Activated CD4-positive, alpha-beta T cell treated with anti-CD3 and anti-CD28 coated beads for 36 hours (primary cell): Measurements from ENCODE around the gene SLC29A4. TPM values are rescaled to one million over a fixed set of nuclear protein-coding genes. Genes with fewer than 3 reads are reported as not detected.
"Not testable (repeated sequence)": the region's sequence is repeated elsewhere in the genome, so short reads cannot be mapped to it uniquely, and the experiment has no call there.

Experiments used
- ATAC-seq: fragments of 200-7000 bp; cut with Tn5 transposase; one replicate; pipeline ENCODE4 v1.10.0; 2021; ENCODE audit warnings: mild to moderate bottlenecking, moderate library complexity
- CTCF ChIA-PET: fragments of 350-600 bp; sonication (Branson Sonifier 250); formaldehyde crosslinking; loops from one replicate; lab custom pipeline; 2021; ENCODE audit warnings: antibody characterized with exemption; lab: Charles Lee
- POLR2A ChIA-PET: fragments of 350-600 bp; sonication (Branson Sonifier 250); formaldehyde crosslinking; loops from one replicate; lab custom pipeline; 2021; ENCODE audit warnings: antibody characterized with exemption, inconsistent platforms; lab: Charles Lee
- DNase-seq: peaks from one replicate; pipeline ENCODE4 v3.0.0-alpha.2; 2020
- H3K27ac Mint-ChIP-seq: one replicate; pipeline ENCODE4 v1.8.0; 2021; ENCODE audit warnings: mixed read lengths
- H3K27me3 Mint-ChIP-seq: one replicate; pipeline ENCODE4 v1.8.0; 2021; ENCODE audit warnings: mixed read lengths
- H3K36me3 Mint-ChIP-seq: one replicate; pipeline ENCODE4 v1.8.0; 2021; ENCODE audit warnings: low read depth, mixed read lengths
- H3K4me1 Mint-ChIP-seq: one replicate; pipeline ENCODE4 v1.8.0; 2021; ENCODE audit warnings: mixed read lengths
- H3K4me3 Mint-ChIP-seq: one replicate; pipeline ENCODE4 v1.8.0; 2021; ENCODE audit warnings: mild to moderate bottlenecking, moderate library complexity, mixed read lengths
- H3K9me3 Mint-ChIP-seq: one replicate; pipeline ENCODE4 v1.8.0; 2021; ENCODE audit warnings: low read depth, mixed read lengths
- intact Hi-C, 2 experiments: fragments of 100-400 bp; cut with DNase I in 1 of 2; cut with micrococcal nuclease in 1 of 2; formaldehyde crosslinking; loops; one replicate each; pipeline versions ENCODE4 v1.14.2 to v1.15.1; 2022 to 2024; cut with DNase I, micrococcal nuclease
- total RNA-seq, 2 experiments: library from RNA; stranded (reverse); gene quantifications; one replicate each; pipeline ENCODE4 v1.2.3, GENCODE V29; 2021

The SLC29A4 gene
- total RNA-seq, 2 experiments from 2014 or later = 1.0 to 1.7 TPM

- H3K4me3 Mint-ChIP-seq, H3K36me3 Mint-ChIP-seq, H3K27me3 Mint-ChIP-seq, DNase-seq, POLR2A ChIA-PET, ATAC-seq, H3K4me1 Mint-ChIP-seq, intact Hi-C loops, CTCF ChIA-PET, H3K27ac Mint-ChIP-seq, H3K9me3 Mint-ChIP-seq: not testable (repeated sequence)
These were observed 22.1 kb upstream of the SLC29A4 start for GRCh38 chr7:5260530-5261068.

DNA sequence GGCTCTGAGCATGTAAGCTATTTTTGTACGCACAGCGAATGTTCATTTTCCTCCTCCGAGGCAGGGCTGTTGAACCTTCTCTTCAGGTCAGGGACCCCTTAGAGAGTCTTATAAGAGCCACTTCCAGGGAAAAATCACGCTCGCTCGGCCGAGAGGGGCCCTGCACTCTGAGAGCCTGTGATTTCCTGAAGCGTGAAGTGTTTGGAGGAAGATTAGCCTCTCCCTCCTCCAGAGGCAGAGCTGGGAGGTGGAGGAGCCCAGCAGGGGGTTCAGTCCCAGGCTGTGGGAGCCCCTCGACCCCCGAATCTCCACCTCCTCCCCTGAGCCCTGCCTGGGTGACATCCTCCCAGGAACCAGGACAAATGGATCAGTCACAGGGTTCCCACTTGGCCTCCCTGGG lies 19.7 kb upstream of the SLC29A4 start:
- H3K4me1 Mint-ChIP-seq, CTCF ChIA-PET, POLR2A ChIA-PET, H3K27me3 Mint-ChIP-seq, H3K4me3 Mint-ChIP-seq, DNase-seq, ATAC-seq, H3K9me3 Mint-ChIP-seq, H3K36me3 Mint-ChIP-seq, intact Hi-C loops, H3K27ac Mint-ChIP-seq: not testable (repeated sequence)

- no peak for ATAC-seq
- DNase-seq = no peak
- Mint-ChIP-seq H3K27ac (no peak overlapping the region), H3K4me1 (no peaks in the 10 kb centered on the region), H3K36me3 (no peaks in the 10 kb centered on the region), H3K4me3 (no peak overlapping the region), H3K27me3 (peaks cover 4% of the 10 kb centered on the region), H3K9me3 (no peaks in the 10 kb centered on the region)
- intact Hi-C loops = no loop called here
- CTCF ChIA-PET = no interaction called here
- POLR2A ChIA-PET = no interaction called here
These were observed 17.2 kb upstream of the SLC29A4 start for GRCh38 chr7:5265320-5266190.

GRCh38 chr7:5266191-5267028 lies 16.3 kb upstream of the SLC29A4 start:
- H3K27ac Mint-ChIP-seq = no peak overlapping the region
- DNase-seq (no peak), ATAC-seq (no peak)
- CTCF ChIA-PET = interaction anchor here (0.7 kb wide), 1 partner anchor 11 kb away, joined by 3 read pairs; no protein-coding TSS in a partner anchor
- H3K27me3 Mint-ChIP-seq = peaks cover 4% of the 10 kb centered on the region
- intact Hi-C loops = no loop called here
- no peaks in the 10 kb centered on the region for H3K4me1 Mint-ChIP-seq
- no peak overlapping the region for H3K4me3 Mint-ChIP-seq
- POLR2A ChIA-PET = no interaction called here
- no peaks in the 10 kb centered on the region for H3K36me3 Mint-ChIP-seq
- H3K9me3 Mint-ChIP-seq = no peaks in the 10 kb centered on the region

DNA sequence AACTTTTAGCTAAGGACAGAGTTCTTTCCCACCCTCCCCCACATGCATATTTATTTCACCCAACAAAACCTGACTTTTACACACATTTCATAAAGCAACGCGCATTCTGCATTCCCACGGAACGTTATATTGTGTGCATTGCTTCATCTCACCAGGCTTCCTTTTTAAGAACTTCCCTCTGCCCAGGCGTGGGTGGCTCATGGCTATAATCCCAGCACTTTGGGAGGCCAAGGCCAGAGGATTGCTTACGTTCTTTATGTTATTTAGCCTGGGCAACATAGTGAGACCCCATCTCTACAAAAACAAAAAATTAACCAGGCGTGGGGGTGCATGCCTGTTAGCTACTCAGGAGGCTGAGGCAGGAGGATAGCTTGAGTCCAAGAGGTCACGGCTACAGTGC lies 14.9 kb upstream of the SLC29A4 start:
- H3K9me3 Mint-ChIP-seq, DNase-seq, H3K27me3 Mint-ChIP-seq, H3K4me1 Mint-ChIP-seq, H3K27ac Mint-ChIP-seq, CTCF ChIA-PET, intact Hi-C loops, H3K4me3 Mint-ChIP-seq, H3K36me3 Mint-ChIP-seq, ATAC-seq: not testable (repeated sequence)
- POLR2A ChIA-PET = interaction anchor here (0.6 kb wide), 1 partner anchor 333 kb away, joined by 4 read pairs; no protein-coding TSS in a partner anchor

GRCh38 chr7:5269992-5270657 lies 12.6 kb upstream of the SLC29A4 start:
- CTCF ChIA-PET, H3K27ac Mint-ChIP-seq: not testable (repeated sequence)

GRCh38 chr7:5270788-5271187 lies 12.0 kb upstream of the SLC29A4 start:
- no peaks in the 10 kb centered on the region for H3K4me1 Mint-ChIP-seq
- no peak overlapping the region for H3K4me3 Mint-ChIP-seq
- ATAC-seq (no peak), DNase-seq (no peak)
- ChIA-PET POLR2A (no interaction called here), CTCF (no interaction called here)
- intact Hi-C loops = no loop called here
- no peaks in the 10 kb centered on the region for H3K9me3 Mint-ChIP-seq
- H3K36me3 Mint-ChIP-seq = no peaks in the 10 kb centered on the region
- H3K27me3 Mint-ChIP-seq = peaks cover 4% of the 10 kb centered on the region
- no peak overlapping the region for H3K27ac Mint-ChIP-seq

More at GRCh38 chr7:5269992-5270657, 12.6 kb upstream of the SLC29A4 start:
- H3K4me1 Mint-ChIP-seq, H3K4me3 Mint-ChIP-seq, intact Hi-C loops, DNase-seq, H3K9me3 Mint-ChIP-seq, H3K36me3 Mint-ChIP-seq, H3K27me3 Mint-ChIP-seq, POLR2A ChIA-PET, ATAC-seq: not testable (repeated sequence)

GRCh38 chr7:5273831-5274405 lies 8.8 kb upstream of the SLC29A4 start:
- H3K9me3 Mint-ChIP-seq, H3K27me3 Mint-ChIP-seq, ATAC-seq, DNase-seq, H3K36me3 Mint-ChIP-seq, H3K4me3 Mint-ChIP-seq, intact Hi-C loops, H3K4me1 Mint-ChIP-seq, H3K27ac Mint-ChIP-seq, POLR2A ChIA-PET, CTCF ChIA-PET: not testable (repeated sequence)

GRCh38 chr7:5274441-5274840 lies 8.3 kb upstream of the SLC29A4 start:
- POLR2A ChIA-PET = no interaction called here
- intact Hi-C loops = no loop called here
- Mint-ChIP-seq H3K4me3 (no peak overlapping the region), H3K27me3 (no peaks in the 10 kb centered on the region), H3K27ac (no peak overlapping the region), H3K9me3 (no peaks in the 10 kb centered on the region), H3K4me1 (no peaks in the 10 kb centered on the region), H3K36me3 (no peaks in the 10 kb centered on the region)
- ATAC-seq (no peak), DNase-seq (no peak)
- CTCF ChIA-PET = no interaction called here

DNA sequence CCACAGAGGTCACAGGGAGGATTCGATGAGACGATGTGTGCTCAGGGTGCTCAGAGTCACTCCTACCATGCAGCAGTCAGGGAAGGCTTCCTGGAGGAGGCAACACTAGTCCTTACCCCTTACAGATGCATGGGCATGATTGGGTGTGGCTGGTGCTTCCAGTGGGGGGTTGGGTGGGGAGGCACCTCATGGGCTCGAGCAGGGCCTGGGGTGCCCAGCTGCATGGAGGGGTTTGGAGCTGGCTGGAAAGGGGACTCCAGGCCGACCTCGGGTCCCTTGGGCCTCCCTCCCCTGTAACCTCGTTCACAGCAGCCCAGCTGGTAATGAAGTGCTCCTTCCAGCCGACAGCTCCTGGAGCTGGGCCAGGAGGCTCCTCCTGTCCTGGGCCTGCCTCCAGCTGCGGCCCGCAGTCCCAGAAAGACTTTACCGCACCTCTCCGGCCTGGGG lies 7.7 kb upstream of the SLC29A4 start:
- ATAC-seq, POLR2A ChIA-PET: not testable (repeated sequence)

GRCh38 chr7:5275510-5275909 lies 7.2 kb upstream of the SLC29A4 start:
- intact Hi-C loops, H3K9me3 Mint-ChIP-seq, H3K36me3 Mint-ChIP-seq, H3K27me3 Mint-ChIP-seq, CTCF ChIA-PET, ATAC-seq, POLR2A ChIA-PET, H3K4me3 Mint-ChIP-seq, DNase-seq, H3K4me1 Mint-ChIP-seq, H3K27ac Mint-ChIP-seq: not testable (repeated sequence)

More for the DNA sequence above, 7.7 kb upstream of the SLC29A4 start:
- H3K9me3 Mint-ChIP-seq, CTCF ChIA-PET, H3K27ac Mint-ChIP-seq, H3K36me3 Mint-ChIP-seq, H3K27me3 Mint-ChIP-seq, H3K4me1 Mint-ChIP-seq, DNase-seq, H3K4me3 Mint-ChIP-seq, intact Hi-C loops: not testable (repeated sequence)
